ENCODE results near the gene TRAF3. TPM values are rescaled to one million over a fixed set of nuclear protein-coding genes. Genes with fewer than 3 reads are reported as not detected.
"Not testable (repeated sequence)": the region's sequence is repeated elsewhere in the genome, so short reads cannot be mapped to it uniquely, and the experiment has no call there.

TRAF3 gene
- polyA plus RNA-seq, 3 donors, result 16.2 to 18.2 (median 16.9) TPM

DNA sequence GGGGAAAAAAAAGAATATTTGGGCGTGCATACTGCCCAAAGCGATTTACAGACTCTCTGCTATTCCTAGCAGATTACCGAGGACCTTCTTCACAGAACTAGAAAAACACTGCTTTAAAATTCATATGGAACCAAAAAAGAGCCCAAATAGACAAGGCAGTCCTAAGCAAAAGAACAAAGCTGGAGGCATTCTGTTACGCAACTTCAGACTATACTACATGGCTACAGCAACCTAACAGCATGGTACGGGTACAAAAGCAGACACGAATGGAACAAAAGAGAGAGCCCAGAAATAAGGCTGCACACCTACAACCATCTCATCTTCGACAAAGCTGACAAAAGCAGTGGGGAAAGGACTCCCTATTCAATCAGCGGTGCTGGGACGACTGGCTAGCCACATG is 56.7 kb downstream of the TRAF3 start:
- no peak for DNase-seq (ENCODE audit: extremely low read depth in 1 of 11, low read depth in 9 of 11, low spot score in 4 of 11)

- no peak for DNase-seq (ENCODE audit: extremely low read depth in 1 of 11, low read depth in 9 of 11, low spot score in 4 of 11)
Observed at GRCh38 chr14:102835959-102836358, 58.7 kb downstream of the TRAF3 start.

GRCh38 chr14:102837120-102837519 is 59.9 kb downstream of the TRAF3 start:
- DNase-seq (ENCODE audit: extremely low read depth in 1 of 11, low read depth in 9 of 11, low spot score in 4 of 11), result not testable (repeated sequence)

DNA sequence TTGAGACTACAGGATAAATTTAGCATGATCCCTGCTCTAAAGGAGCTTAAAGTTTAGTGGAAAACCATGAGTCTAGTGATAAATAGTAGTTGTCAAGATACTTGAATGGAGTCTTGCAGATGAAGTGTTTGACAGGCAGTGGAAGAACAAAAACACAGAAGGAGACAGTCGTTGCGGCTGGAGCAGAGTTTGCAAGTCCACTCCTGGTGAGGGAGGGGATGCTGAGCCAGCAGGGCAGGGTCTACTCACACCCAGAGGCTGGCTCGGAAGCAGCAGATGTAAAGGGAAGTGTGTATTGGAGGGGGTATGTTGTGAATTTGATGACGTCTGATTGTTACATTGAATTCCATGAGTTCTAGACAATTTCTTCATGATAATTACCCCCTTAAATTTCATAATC is 61.3 kb downstream of the TRAF3 start:
- no peak for DNase-seq (ENCODE audit: extremely low read depth in 1 of 11, low read depth in 9 of 11, low spot score in 4 of 11)

GRCh38 chr14:102840115-102840514 is 62.9 kb downstream of the TRAF3 start:
- no peak for DNase-seq (ENCODE audit: extremely low read depth in 1 of 11, low read depth in 9 of 11, low spot score in 4 of 11)

GRCh38 chr14:102840771-102841528 is 63.7 kb downstream of the TRAF3 start:
- DNase-seq (ENCODE audit: extremely low read depth in 1 of 11, low read depth in 9 of 11, low spot score in 4 of 11), result no peak

GRCh38 chr14:102848830-102849525 is 71.7 kb downstream of the TRAF3 start:
- DNase-seq (ENCODE audit: extremely low read depth in 1 of 11, low read depth in 9 of 11, low spot score in 4 of 11), result no peak

DNA sequence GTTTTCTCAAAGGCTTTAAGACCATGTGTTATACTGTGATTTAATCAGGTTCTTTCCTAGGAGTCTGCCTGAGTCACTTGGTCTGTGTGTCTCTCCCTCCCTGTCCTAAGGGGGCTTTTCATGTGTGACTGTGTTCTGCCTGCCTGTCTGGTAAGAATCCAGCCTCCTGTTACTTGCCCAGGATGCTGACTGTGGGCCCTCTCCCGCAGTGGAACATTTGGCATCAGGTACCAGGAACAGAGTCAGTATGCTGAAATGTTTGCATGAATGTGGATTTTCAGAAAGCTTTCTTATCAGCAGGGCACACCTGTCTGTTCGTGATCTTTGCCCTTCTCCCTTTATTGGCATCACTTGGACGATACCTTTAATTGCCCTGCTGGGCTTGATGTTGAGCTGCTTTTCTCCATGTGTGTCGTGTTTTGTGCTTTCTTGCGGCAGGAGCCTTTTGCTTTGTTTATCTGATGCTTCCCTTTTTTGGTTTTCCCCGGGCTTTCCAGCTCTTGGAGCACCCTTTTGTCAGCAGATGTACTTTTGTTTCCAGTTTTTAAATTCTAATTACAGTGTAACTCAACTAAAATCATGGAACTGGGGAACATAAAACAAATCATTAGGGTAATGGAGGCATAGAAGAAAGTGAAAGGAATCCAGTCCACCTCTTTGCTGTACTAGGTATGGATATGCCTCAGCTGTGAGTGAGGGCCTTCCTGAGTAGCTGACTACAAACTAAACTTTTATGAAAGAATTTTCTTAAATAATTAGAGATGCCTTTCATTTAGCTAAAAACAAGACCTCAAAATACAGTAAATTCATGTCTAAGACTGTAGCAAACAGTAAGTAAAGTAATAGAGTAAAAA is 72.5 kb downstream of the TRAF3 start:
- no peak for DNase-seq (ENCODE audit: extremely low read depth in 1 of 11, low read depth in 9 of 11, low spot score in 4 of 11)

DNA sequence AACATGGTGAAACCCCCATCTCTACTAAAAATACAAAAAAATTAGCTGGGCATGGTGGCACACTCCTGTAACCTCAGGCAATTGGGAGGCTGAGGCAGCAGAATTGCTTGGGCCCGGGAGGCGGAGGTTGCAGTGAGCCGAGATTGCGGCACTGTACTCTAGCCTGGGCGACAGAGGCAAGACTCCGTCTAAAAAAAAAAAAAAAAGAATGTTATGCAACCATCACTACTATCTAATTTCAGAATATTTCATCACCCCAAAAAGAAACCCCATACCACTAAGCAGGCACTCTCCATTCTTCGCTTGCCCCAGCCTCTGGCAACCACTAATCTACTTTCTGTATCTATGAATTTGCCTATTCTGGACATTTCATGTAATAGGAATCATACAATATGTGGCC is 76.4 kb downstream of the TRAF3 start:
- DNase-seq (ENCODE audit: extremely low read depth in 1 of 11, low read depth in 9 of 11, low spot score in 4 of 11), result no peak

GRCh38 chr14:102854091-102854703 is 76.9 kb downstream of the TRAF3 start:
- no peak for DNase-seq (ENCODE audit: extremely low read depth in 1 of 11, low read depth in 9 of 11, low spot score in 4 of 11)

DNA sequence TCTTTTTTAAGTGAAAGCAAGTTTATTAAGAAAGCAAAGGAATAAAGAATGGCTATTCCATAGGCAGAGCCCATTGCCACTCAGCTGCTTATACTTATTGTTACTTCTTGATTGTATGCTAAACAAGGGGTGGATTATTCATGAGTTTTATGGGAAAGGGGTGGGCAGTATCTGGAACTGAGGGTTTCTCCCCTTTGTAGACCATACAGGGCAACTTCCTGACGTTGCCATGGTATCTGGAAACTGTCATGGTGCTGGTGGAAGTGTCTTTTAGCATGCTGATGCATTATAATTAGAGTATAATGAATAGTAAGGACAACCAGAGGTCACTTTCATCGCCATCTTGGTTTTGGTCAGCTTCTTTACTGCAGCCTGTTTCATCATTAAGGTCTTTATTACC is 78.9 kb downstream of the TRAF3 start:
- DNase-seq (ENCODE audit: extremely low read depth in 1 of 11, low read depth in 9 of 11, low spot score in 4 of 11), result no peak

DNA sequence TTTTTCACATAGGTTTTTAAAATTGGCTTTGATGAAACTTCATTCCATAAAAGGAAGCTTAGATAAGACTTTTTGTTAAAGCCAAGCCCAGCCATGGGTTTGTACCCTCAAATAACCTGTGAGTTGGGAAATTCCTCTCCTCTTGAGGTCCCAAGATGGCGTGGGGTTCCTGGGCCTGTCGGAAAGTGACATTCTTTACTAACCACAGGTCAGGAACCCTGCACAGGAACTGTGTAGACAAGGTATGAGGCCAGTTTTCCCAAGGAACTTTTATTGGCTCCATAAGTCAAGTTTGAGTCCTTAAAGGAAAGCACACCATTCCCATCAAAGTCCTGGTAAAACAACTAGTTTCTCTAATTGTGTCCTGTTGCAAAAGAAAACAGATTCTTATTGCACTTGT is 80.2 kb downstream of the TRAF3 start:
- no peak for DNase-seq (ENCODE audit: extremely low read depth in 1 of 11, low read depth in 9 of 11, low spot score in 4 of 11)

- DNase-seq (ENCODE audit: extremely low read depth in 1 of 11, low read depth in 9 of 11, low spot score in 4 of 11), result no peak
Observed at GRCh38 chr14:102859911-102860310, 82.7 kb downstream of the TRAF3 start.

GRCh38 chr14:102862154-102862773 is 85.0 kb downstream of the TRAF3 start:
- DNase-seq (ENCODE audit: extremely low read depth in 1 of 11, low read depth in 9 of 11, low spot score in 4 of 11), result no peak

GRCh38 chr14:102863381-102863780 is 86.1 kb downstream of the TRAF3 start:
- DNase-seq (ENCODE audit: extremely low read depth in 1 of 11, low read depth in 9 of 11, low spot score in 4 of 11), result no peak

DNA sequence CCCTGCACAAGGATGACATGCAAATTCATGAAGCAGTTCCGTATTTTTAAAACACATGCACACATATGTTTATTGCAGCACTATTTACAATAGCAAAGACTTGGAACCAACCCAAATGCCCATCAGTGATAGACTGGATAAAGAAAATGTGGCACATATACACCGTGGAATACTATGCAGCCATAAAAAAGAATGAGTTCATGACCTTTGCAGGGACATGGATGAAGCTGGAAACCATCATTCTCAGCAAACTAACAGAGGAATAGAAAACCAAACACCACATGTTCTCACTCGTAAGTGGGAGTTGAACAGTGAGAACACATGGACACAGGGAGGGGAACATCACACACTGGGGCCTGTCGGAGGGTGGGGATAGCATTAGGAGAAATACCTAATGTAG is 88.7 kb downstream of the TRAF3 start:
- not testable (repeated sequence) for DNase-seq (ENCODE audit: extremely low read depth in 1 of 11, low read depth in 9 of 11, low spot score in 4 of 11)

GRCh38 chr14:102866982-102867761 is 89.9 kb downstream of the TRAF3 start:
- DNase-seq (ENCODE audit: extremely low read depth in 1 of 11, low read depth in 9 of 11, low spot score in 4 of 11), result no peak

- DNase-seq (ENCODE audit: extremely low read depth in 1 of 11, low read depth in 9 of 11, low spot score in 4 of 11), result no peak
Observed at GRCh38 chr14:102867826-102868580, 90.8 kb downstream of the TRAF3 start.

Measured in renal cortex interstitium (tissue), 11 donors.